Tibial nerve (tissue), 4 donors: ENCODE results near the gene PTH1R.

ENCODE experiments used
- EP300 ChIP-seq, 2 donors: sonication (generic); formaldehyde crosslinking; IDR thresholded peaks; one replicate each; pipeline ENCODE4 v1.6.1; 2017; ENCODE audit warnings: antibody characterized with exemption in 2 of 2, mild to moderate bottlenecking in 1 of 2
- POLR2A ChIP-seq, 2 donors: fragments of 450-650 bp; IDR thresholded peaks; one replicate each; pipeline ENCODE4 v1.6.1; 2017; ENCODE audit warnings: antibody characterized with exemption in 2 of 2, mild to moderate bottlenecking in 2 of 2, moderate library complexity in 2 of 2
- TF ChIP-seq, protein P1 (sequence below), 5 experiments: fragments of 200-600 bp in 3 of 5; fragments of 450-650 bp in 2 of 5; sonication (generic) in 3 of 5; IDR thresholded peaks; one replicate each; pipeline ENCODE4 v1.5.1; 2016 to 2019; ENCODE audit warnings: antibody characterized with exemption in 5 of 5, mild to moderate bottlenecking in 3 of 5, moderate library complexity in 2 of 5

DNA sequence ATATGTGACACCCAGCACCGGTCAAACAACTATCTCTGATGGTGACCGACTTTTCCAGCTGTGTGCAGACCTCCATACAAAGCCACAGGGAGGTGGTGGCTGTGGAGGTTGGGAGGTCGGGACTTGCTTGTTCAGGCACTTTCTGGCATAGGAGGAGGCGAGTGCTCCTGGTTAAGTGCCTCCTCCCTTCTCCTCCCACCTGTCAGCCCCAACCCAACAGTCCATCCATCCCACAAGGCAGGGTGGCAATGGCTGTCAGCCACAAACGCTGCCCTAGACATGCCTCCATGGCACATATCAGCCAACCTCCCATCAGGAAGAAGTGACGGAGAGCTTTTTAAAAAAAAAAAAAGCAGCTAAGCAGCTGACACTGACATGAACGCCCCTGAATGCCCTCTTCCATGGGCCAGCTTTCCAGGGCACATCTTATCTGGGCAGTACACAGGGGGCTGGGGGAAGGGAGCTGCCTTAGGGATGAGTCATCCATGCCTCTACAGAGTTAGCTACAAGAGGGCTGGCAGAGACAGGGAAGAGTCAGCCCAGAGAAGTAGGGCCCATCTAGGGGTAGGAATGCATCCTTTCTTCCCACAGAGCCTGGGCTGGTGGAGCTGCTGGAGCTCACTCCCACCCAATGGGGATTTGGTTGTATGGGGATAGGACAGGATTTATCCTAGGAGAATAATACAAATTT lies 57.8 kb downstream of the PTH1R start:
- TF ChIP-seq, protein P1, sequence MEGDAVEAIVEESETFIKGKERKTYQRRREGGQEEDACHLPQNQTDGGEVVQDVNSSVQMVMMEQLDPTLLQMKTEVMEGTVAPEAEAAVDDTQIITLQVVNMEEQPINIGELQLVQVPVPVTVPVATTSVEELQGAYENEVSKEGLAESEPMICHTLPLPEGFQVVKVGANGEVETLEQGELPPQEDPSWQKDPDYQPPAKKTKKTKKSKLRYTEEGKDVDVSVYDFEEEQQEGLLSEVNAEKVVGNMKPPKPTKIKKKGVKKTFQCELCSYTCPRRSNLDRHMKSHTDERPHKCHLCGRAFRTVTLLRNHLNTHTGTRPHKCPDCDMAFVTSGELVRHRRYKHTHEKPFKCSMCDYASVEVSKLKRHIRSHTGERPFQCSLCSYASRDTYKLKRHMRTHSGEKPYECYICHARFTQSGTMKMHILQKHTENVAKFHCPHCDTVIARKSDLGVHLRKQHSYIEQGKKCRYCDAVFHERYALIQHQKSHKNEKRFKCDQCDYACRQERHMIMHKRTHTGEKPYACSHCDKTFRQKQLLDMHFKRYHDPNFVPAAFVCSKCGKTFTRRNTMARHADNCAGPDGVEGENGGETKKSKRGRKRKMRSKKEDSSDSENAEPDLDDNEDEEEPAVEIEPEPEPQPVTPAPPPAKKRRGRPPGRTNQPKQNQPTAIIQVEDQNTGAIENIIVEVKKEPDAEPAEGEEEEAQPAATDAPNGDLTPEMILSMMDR (IDR thresholded peaks at IDR 0.05): peak in 4 of 5 experiments; percentile 28 to 45 (median 40)
- TF ChIP-seq EP300 (IDR thresholded peaks at IDR 0.05) (peak in 1 of 2 donors; percentile 53), POLR2A (IDR thresholded peaks at IDR 0.05) (no peak)
